ENCODE results near the gene STX11. TPM values are rescaled to one million over a fixed set of nuclear protein-coding genes. Genes with fewer than 3 reads are reported as not detected.

The STX11 gene
- total RNA-seq (2016; rRNA removed; fragmentation: Illumina TruSeq; extraction: Trizol) (not detected in 2 replicates), polyA plus RNA-seq (2011; rRNA removed) (0.03 and 0.07 TPM in 2 replicates), polyA minus RNA-seq (2011; rRNA and poly(A)+ RNA removed; ENCODE audit: low replicate concordance) (1.4 TPM in 1 of 2 replicates, not detected in the other), Bru-seq, nascent RNA (percentile 18 among the genes with signal in this experiment), BruChase-seq, experiment 1, labeled RNA remaining after a 6-hour chase (percentile 12 among the genes with signal in this experiment), BruChase-seq, experiment 2, labeled RNA remaining after a 2-hour chase (percentile 16 among the genes with signal in this experiment)
- total RNA-seq (2016; cell fraction: cytosol; rRNA removed; fragmentation: Illumina TruSeq; extraction: Trizol; ENCODE audit: low read depth) = not detected in 2 replicates
- total RNA-seq (2016; cell fraction: insoluble cytoplasmic fraction; rRNA removed; fragmentation: Illumina TruSeq; extraction: Trizol) = not detected in 2 replicates
- not detected in 2 replicates for total RNA-seq (2016; cell fraction: membrane; rRNA removed; fragmentation: Illumina TruSeq; extraction: Trizol)
- total RNA-seq (2016; cell fraction: nucleus; rRNA removed; fragmentation: Illumina TruSeq; extraction: Trizol) = not detected in 2 replicates
- polyA plus RNA-seq (2011; cell fraction: cytosol; rRNA removed) = 0.04 TPM in 2 replicates
- 0.13 TPM in 1 of 2 replicates, not detected in the other for polyA plus RNA-seq (2011; cell fraction: nucleus; rRNA removed)
- 0.07 TPM in 1 of 2 replicates, not detected in the other for polyA plus RNA-seq (2012)
- polyA plus RNA-seq (2016; cell fraction: cytosol; fragmentation: Illumina TruSeq; extraction: Trizol; ENCODE audit: low read depth) = not detected in 2 replicates
- not detected in 2 replicates for polyA plus RNA-seq (2016; cell fraction: insoluble cytoplasmic fraction; fragmentation: Illumina TruSeq; extraction: Trizol; ENCODE audit: low read depth)
- polyA plus RNA-seq (2016; cell fraction: membrane; fragmentation: Illumina TruSeq; extraction: Trizol; ENCODE audit: low read depth) = not detected in 2 replicates
- polyA plus RNA-seq (2016; cell fraction: nucleus; fragmentation: Illumina TruSeq; extraction: Trizol; ENCODE audit: insufficient read depth, low read depth) = not detected in 2 replicates
- polyA minus RNA-seq (2011; cell fraction: cytosol; rRNA and poly(A)+ RNA removed) = 0.44 TPM in 1 of 2 replicates, not detected in the other
- not detected in 2 replicates for polyA minus RNA-seq (2011; cell fraction: nucleus; rRNA and poly(A)+ RNA removed)
- long read RNA-seq, experiment 1 = 0 reads
- long read RNA-seq, experiment 2, partial matches to known transcripts = 0 of 1 reads
- long read RNA-seq, experiment 2, other reads (novel, unspliced or antisense) = 0 of 1 reads

GRCh38 chr6:144149894-144150709 lies at the start of gene STX11:
Gene STX11, plus strand, starts transcription at chr6:144150517. Its CDS starts 36,111 bp downstream, at chr6:144186628.
- Histone ChIP-seq H3K9ac (ENCODE audit: insufficient read depth, low read depth, low read length) (no peak within 1 kb of the TSS), H3K79me2 (ENCODE audit: insufficient read depth, low read length) (no peaks in the 10 kb centered on the region), H3K27me3 (ENCODE audit: control insufficient read depth in 1 of 2, insufficient read depth in 2 of 2, low read length in 2 of 2) (peaks cover 2 to 47% of the 10 kb centered on the region in 2 experiments; a peak in 4 of 5 replicates), H3K9me3 (ENCODE audit: low read length) (no peaks in the 10 kb centered on the region), H3K27ac (ENCODE audit: extremely low read length, insufficient read depth, low read length) (no peak within 1 kb of the TSS), H3K4me3 (replicated peaks in 1 of 3; ENCODE audit: insufficient read depth in 1 of 3, low read depth in 2 of 3, low read length in 3 of 3) (peak within 1 kb of the TSS; percentile 60 to 77 (median 71)), H3K36me3 (replicated peaks in 1 of 2; ENCODE audit: control insufficient read depth in 1 of 2, insufficient read depth in 2 of 2, low read length in 2 of 2) (no peaks in the 10 kb centered on the region), H2AFZ (ENCODE audit: low read length) (no peak within 1 kb of the TSS), H3K4me1 (ENCODE audit: insufficient read depth, low read length) (peaks cover 9% of the 10 kb centered on the region), H4K20me1 (ENCODE audit: insufficient read depth, low read length) (no peaks in the 10 kb centered on the region), H3K4me2 (ENCODE audit: low read depth, low read length) (peak within 1 kb of the TSS; percentile 85)
- no peak for DNase-seq (ENCODE audit: low spot score)
- peak; percentile 91 for ATAC-seq
- BruUV-seq (replicated peaks) = no TSS peak
- no peak for FAIRE-seq
- POLR2A ChIA-PET = no interaction called here
- intact Hi-C loops (cut with micrococcal nuclease; ENCODE audit: unreplicated experiment) = loop anchor here (2.0 kb wide), 1 partner anchor 67 kb away; no protein-coding TSS in a partner anchor
- in situ Hi-C loops (cut with HindIII; ENCODE audit: extremely low pct_ligation_motif_present, low pct_unique_long_range_greater_than_20kb) = no loop called here
- CTCF ChIA-PET (ENCODE audit: low intra/inter-chr PET ratio, low total read pairs) = no interaction called here
- WGBS (ENCODE audit: low lambda C conversion rate) = 3% methylated on average over 36 of the region's 93 CpGs
- TF ChIP-seq PRDM15 (CRISPR knock-in tag; IDR thresholded peaks at IDR 0.05) (0 out of 2 replicates have a peak, but pooled peaks have one; percentile 27), MEIS2 (CRISPR knock-in tag; IDR thresholded peaks at IDR 0.05) (peak; percentile 60; the same call in 1 of the 2 replicates), SAP130 (CRISPR knock-in tag; IDR thresholded peaks at IDR 0.05; ENCODE audit: low read depth) (peak; percentile 46; the same call in 1 of the 2 replicates), ZFX (CRISPR knock-in tag; IDR thresholded peaks at IDR 0.05; ENCODE audit: low read depth) (0 out of 2 replicates have a peak, but pooled peaks have one; percentile 25), ZNF562 (CRISPR knock-in tag; IDR thresholded peaks at IDR 0.05; ENCODE audit: borderline replicate concordance) (0 out of 2 replicates have a peak, but pooled peaks have one; percentile 46), TGIF2 (CRISPR knock-in tag; IDR thresholded peaks at IDR 0.05) (0 out of 2 replicates have a peak, but pooled peaks have one; percentile 18), TBX2 (CRISPR knock-in tag; IDR thresholded peaks at IDR 0.05; ENCODE audit: borderline replicate concordance) (peak; percentile 49; the same call in 1 of the 2 replicates), RBFOX2 (IDR thresholded peaks at IDR 0.05; ENCODE audit: low read depth, low read length) (0 out of 2 replicates have a peak, but pooled peaks have one; percentile 24), ZNF773 (CRISPR knock-in tag; IDR thresholded peaks at IDR 0.05; ENCODE audit: borderline replicate concordance) (peak; percentile 6; the same call in 1 of the 2 replicates), MXD1 (CRISPR knock-in tag; IDR thresholded peaks at IDR 0.05) (0 out of 2 replicates have a peak, but pooled peaks have one; percentile 38), IKZF4 (CRISPR knock-in tag; IDR thresholded peaks at IDR 0.05; ENCODE audit: borderline replicate concordance, low read depth, not compliant biosample characterization) (peak; percentile 83), KLF12 (CRISPR knock-in tag; IDR thresholded peaks at IDR 0.05; ENCODE audit: borderline replicate concordance) (peak; percentile 67; the same call in 1 of the 2 replicates), HNRNPLL (IDR thresholded peaks at IDR 0.05; ENCODE audit: low read depth, low read length, poor library complexity, severe bottlenecking) (peak; percentile 92)

Measured in HepG2 (cell line).